Lower leg skin (tissue), 3 donors: Measurements from ENCODE around the gene OR4K17.
"Not testable (repeated sequence)": the region's sequence is repeated elsewhere in the genome, so short reads cannot be mapped to it uniquely, and the experiment has no call there.

Source experiments
- POLR2A ChIP-seq, 2 donors: fragments of 450-650 bp; IDR thresholded peaks; one replicate each; pipeline ENCODE4 v1.6.1; 2016 to 2017; ENCODE audit warnings: antibody characterized with exemption in 2 of 2, mild to moderate bottlenecking in 1 of 2, moderate library complexity in 1 of 2
- TF ChIP-seq, protein P1 (sequence below), 3 donors: fragments of 450-650 bp; IDR thresholded peaks; one replicate each; pipeline ENCODE4 v1.5.1; 2016; ENCODE audit warnings: antibody characterized with exemption in 3 of 3, mild to moderate bottlenecking in 3 of 3, moderate library complexity in 2 of 3

DNA sequence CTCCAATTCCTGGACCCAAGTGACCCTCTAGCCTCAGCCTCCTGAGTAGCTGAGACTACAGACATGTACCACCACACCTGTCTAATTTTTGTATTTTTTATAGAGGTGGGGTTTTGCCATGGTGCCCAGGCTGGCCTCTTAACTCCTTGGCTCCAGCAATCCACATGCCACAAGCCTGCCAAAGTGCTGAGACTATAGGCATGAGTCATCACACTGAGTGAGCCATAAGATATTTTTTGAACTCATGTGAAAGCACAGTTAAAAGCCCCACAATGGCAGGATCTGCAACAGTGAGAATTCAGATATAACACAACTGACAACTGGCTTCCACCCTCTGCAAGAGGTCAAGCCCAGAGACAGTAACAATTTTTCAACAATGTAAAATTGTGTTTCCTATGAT is 59.3 kb downstream of the OR4K17 start:
- not testable (repeated sequence) for TF ChIP-seq POLR2A (IDR thresholded peaks at IDR 0.05)
- TF ChIP-seq, protein P1, sequence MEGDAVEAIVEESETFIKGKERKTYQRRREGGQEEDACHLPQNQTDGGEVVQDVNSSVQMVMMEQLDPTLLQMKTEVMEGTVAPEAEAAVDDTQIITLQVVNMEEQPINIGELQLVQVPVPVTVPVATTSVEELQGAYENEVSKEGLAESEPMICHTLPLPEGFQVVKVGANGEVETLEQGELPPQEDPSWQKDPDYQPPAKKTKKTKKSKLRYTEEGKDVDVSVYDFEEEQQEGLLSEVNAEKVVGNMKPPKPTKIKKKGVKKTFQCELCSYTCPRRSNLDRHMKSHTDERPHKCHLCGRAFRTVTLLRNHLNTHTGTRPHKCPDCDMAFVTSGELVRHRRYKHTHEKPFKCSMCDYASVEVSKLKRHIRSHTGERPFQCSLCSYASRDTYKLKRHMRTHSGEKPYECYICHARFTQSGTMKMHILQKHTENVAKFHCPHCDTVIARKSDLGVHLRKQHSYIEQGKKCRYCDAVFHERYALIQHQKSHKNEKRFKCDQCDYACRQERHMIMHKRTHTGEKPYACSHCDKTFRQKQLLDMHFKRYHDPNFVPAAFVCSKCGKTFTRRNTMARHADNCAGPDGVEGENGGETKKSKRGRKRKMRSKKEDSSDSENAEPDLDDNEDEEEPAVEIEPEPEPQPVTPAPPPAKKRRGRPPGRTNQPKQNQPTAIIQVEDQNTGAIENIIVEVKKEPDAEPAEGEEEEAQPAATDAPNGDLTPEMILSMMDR (IDR thresholded peaks at IDR 0.05), result not testable (repeated sequence)
